Measurements from ENCODE around the gene MYL9.

Gene MYL9

DNA sequence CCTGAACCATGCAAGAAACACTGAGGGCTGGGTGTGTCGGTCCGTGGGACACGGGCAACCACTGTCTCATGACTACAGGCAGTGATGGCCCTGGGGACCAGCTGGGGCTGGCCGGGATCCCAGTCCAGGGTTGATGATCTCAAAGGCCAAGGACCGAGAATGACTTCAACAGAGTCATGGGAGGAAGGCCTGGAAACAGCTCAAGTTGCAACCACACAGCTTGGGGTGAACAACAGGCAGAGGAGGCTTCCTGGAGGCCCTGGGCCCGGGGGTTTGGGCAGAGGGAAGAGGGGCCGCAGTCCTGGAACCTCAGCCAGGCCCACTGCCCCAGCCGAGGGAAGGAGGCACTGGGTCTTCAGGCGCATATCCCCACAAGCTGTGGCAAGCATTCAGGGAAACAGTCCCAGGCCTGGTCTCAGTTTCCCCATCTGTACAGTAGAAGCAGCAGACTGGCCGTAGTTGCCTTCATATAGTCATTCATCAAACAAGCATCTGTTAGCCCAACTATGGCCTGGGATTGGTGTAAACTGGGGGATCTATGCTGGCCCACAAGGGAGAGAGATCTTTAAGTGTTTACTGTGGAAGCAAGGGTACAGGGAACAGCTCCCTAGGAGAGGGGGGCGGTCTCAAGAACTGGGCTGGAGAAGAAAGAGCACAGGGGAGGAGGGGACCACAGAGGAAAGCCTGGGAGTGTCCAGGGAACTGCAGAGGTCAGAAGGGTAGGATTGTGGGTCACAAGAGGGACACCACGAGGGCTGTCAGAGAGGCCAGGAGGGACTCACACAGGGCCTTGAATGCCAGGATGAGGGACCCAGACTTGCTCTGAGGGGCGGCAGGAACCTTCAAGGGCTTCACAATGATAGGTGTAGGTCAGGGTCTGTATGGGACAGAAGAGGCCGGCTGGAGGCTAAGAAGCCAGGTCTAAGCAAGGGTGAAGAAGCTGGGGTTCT lies 2.1 kb downstream of the MYL9 start:
- DNase-seq (ENCODE audit: insufficient read length), result no peak
- no peak for FAIRE-seq
- TF ChIP-seq TAF1 (IDR thresholded peaks at IDR 0.05; ENCODE audit: borderline replicate concordance, low read depth, low read length), result no peak
- no peak for TF ChIP-seq POLR2A (IDR thresholded peaks at IDR 0.05; ENCODE audit: low read depth, low read length)
- TF ChIP-seq POLR2AphosphoS5 (IDR thresholded peaks at IDR 0.05; ENCODE audit: low read depth, low read length), result no peak

DNA sequence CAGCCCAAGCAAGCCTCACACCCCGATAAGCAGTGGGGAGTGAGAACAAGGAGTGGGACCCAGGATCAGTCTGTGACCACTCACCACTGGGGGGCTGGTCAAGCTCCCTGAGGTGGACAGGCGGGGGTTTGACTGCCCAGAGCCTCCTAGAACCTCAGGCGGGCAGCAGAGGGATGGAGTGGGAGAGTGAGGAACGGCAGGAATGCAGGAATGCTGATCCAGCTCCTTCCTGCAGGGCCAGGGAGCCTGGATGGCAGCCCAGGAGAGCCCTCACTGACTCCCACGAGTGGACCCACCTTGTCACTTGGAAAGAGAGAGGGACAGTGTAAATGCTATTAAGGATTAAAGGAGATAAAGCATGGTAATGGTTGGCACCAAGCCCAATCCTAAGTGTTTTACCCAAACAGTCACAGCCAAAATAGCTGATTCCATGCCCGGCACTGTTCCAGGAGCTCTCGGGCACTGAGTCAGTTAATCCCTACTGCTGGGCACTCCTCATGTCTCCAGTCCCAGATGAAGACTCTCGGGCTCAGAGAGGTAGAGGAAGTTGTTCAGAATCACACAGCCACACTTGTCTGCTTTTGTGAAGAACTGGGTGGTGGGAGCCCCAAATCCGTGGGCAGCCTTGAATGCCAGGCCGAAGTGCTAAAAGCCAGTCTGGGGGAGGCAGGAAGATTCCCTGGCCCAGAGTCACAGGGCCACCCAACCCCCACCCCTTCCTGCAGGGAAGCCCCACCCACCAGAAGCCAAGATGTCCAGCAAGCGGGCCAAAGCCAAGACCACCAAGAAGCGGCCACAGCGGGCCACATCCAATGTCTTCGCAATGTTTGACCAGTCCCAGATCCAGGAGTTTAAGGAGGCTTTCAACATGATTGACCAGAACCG lies 3.1 kb downstream of the MYL9 start:
- FAIRE-seq, result no peak
- DNase-seq (ENCODE audit: insufficient read length), result no peak
- TF ChIP-seq POLR2A (IDR thresholded peaks at IDR 0.05; ENCODE audit: low read depth, low read length) (no peak), POLR2AphosphoS5 (IDR thresholded peaks at IDR 0.05; ENCODE audit: low read depth, low read length) (no peak)

DNA sequence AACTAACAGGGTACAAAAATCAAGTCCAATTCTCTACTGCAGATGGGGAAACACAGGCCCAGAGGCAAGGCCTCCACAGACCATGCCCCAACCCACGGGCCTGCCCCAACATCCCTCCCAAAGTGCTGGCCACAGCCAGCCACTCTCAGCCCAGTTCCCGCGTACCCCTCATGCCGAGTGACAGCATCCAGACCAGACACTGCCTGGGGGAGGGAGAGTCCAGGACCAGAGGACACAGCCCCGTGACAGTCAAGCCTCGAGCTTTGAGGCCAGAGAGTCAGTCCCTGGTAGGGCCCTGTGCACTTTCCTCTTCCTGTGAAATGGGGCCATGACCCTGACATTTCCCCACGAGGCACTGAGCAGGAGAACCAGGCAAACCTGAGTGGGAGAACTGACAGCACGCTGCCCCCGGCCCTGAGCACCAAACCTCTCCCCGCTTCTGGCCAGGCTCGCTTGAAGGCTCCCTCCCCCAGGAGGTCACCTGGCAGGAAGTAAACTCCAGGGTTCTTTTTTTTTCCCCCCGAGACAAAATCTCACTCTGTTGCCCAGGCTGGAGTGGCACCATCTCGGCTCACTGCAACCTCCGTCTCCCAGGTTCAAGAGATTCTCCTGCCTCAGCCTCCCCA lies 4.9 kb downstream of the MYL9 start:
- no peak for FAIRE-seq
- TF ChIP-seq POLR2AphosphoS5 (IDR thresholded peaks at IDR 0.05; ENCODE audit: low read depth, low read length), result no peak
- no peak for TF ChIP-seq TAF1 (IDR thresholded peaks at IDR 0.05; ENCODE audit: borderline replicate concordance, low read depth, low read length)
- TF ChIP-seq POLR2A (IDR thresholded peaks at IDR 0.05; ENCODE audit: low read depth, low read length), result no peak
- DNase-seq (ENCODE audit: insufficient read length), result no peak

DNA sequence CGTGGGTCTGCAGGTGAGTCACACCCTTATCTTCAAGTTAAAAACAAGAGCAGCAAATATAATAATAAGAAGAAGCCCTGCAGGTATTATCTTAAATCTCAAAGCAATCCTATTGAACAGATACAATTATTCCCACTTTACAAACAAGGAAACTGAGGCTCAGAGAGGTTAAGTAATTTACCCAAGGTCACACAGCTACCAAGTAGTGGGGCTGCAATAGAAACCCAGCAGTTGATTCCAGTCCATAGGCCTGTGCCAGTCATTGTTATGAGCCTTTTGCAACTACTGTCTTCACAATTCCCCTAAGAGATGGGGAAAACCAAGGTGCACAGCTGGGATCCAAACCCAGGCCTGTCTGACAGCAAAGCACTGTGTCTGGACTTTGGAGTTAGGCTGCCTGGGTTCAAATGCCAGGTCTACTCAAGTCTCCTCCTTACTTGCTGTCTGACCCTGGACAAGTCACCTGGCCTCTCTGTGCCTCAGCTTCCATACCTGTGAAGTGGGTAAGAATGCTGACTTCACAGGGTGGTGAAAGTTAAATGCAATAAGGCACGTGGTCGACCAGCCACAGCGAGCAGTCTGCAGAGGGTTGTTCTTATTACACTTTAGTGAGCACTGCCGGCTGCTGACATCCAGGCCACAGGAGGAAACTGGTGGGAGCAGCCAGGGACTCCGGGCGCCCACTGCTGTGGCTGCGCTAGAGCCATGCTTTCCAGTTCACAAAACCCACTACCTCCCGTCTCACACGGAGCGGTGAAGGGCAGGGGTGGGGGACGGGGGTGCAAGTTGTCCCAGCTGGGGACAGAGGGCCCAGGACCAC lies 6.1 kb downstream of the MYL9 start:
- DNase-seq (ENCODE audit: insufficient read length) (no peak), FAIRE-seq (no peak)
- no peak for TF ChIP-seq POLR2A (IDR thresholded peaks at IDR 0.05; ENCODE audit: low read depth, low read length)

DNA sequence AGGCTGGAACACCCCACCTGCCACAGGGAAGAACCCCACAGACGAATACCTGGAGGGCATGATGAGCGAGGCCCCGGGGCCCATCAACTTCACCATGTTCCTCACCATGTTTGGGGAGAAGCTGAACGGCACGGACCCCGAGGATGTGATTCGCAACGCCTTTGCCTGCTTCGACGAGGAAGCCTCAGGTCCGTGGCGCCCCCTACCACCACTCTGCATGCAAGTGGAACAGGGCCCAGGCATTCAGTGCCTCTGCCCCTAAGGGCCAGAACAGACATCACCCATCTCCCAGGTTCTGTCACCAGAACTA lies 6.6 kb downstream of the MYL9 start:
- TF ChIP-seq POLR2A (IDR thresholded peaks at IDR 0.05; ENCODE audit: low read depth, low read length), result no peak
- no peak for TF ChIP-seq TAF1 (IDR thresholded peaks at IDR 0.05; ENCODE audit: borderline replicate concordance, low read depth, low read length)
- TF ChIP-seq POLR2AphosphoS5 (IDR thresholded peaks at IDR 0.05; ENCODE audit: low read depth, low read length), result no peak
- FAIRE-seq (no peak), DNase-seq (ENCODE audit: insufficient read length) (no peak)

DNA sequence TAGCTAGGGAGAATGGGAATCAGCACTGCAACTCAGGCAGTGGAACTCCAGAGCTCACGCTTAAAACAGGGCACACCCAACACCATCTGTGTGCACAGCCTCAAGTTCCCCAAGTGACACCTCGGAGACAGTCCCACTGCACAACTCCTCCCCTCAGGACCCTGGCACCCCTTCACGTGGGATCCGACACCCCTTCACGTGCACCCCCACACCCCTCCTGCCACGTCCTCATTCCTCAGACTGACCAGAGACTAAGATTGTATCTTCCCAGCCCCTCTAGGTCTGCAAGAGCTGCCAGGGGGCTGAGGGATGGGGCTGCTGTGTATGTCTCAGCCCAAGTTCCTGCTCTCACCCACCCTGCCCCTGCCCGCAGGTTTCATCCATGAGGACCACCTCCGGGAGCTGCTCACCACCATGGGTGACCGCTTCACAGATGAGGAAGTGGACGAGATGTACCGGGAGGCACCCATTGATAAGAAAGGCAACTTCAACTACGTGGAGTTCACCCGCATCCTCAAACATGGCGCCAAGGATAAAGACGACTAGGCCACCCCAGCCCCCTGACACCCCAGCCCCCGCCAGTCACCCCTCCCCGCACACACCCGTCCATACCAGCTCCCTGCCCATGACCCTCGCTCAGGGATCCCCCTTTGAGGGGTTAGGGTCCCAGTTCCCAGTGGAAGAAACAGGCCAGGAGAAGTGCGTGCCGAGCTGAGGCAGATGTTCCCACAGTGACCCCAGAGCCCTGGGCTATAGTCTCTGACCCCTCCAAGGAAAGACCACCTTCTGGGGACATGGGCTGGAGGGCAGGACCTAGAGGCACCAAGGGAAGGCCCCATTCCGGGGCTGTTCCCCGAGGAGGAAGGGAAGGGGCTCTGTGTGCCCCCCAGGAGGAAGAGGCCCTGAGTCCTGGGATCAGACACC lies 7.6 kb downstream of the MYL9 start:
- TF ChIP-seq POLR2AphosphoS5 (IDR thresholded peaks at IDR 0.05; ENCODE audit: low read depth, low read length) (no peak), POLR2A (IDR thresholded peaks at IDR 0.05; ENCODE audit: low read depth, low read length) (no peak), TAF1 (IDR thresholded peaks at IDR 0.05; ENCODE audit: borderline replicate concordance, low read depth, low read length) (no peak)
- FAIRE-seq (no peak), DNase-seq (ENCODE audit: insufficient read length) (no peak)

DNA sequence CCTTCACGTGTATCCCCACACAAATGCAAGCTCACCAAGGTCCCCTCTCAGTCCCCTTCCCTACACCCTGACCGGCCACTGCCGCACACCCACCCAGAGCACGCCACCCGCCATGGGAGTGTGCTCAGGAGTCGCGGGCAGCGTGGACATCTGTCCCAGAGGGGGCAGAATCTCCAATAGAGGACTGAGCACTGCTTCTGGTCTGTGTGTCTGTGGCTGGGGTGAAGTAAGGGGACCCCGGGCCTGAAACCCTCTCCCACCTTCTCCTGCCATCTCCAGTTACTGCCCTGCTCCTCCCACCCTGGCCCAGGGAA lies 8.3 kb downstream of the MYL9 start:
- DNase-seq (ENCODE audit: insufficient read length) (no peak), FAIRE-seq (no peak)
- TF ChIP-seq POLR2A (IDR thresholded peaks at IDR 0.05; ENCODE audit: low read depth, low read length) (no peak), TAF1 (IDR thresholded peaks at IDR 0.05; ENCODE audit: borderline replicate concordance, low read depth, low read length) (no peak), POLR2AphosphoS5 (IDR thresholded peaks at IDR 0.05; ENCODE audit: low read depth, low read length) (no peak)

DNA sequence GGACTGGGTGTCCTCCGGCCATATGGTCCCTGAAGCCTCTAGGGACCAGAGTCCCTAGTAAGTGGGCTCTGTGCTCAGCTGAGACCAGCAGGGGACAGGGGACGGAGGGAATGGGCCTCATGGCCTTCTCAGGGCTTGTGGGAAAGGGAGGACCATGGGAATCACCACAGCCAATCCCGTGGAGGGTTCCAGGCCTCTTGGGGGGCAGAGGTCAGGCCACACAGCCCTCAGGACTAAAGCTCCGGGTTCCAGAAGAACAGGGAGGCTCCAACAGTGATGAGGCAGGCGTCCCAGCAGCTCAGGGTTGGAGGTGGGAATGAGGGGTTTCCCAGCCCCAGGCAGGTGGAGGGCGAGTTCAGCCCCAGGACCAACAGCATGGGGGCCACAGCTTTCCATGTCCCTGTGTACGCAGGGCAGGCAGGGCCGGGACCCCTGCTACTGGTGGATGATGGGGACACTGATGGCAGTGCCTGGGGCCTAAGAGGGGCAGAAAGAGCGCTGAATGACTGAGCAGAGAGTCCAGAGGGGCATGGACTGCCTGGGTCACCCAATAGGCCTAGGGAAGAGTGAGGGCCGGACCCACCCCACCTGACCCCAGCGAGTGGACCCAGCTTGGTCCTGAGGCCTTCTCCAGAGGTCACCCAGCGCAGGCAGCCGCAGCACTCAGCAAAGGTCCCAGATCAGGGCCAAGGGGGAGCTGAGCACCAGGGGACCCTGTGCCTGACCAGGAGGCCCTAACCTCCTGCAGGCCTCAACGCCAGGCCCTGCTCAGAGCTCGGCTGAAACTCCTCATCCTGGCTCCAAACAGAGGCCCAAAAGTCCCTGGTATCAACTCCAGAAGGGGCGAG lies 8.8 kb downstream of the MYL9 start:
- FAIRE-seq (no peak), DNase-seq (ENCODE audit: insufficient read length) (no peak)
- TF ChIP-seq POLR2AphosphoS5 (IDR thresholded peaks at IDR 0.05; ENCODE audit: low read depth, low read length) (peak; percentile 43; the same call in 1 of the 2 replicates), TAF1 (IDR thresholded peaks at IDR 0.05; ENCODE audit: borderline replicate concordance, low read depth, low read length) (no peak)

DNA sequence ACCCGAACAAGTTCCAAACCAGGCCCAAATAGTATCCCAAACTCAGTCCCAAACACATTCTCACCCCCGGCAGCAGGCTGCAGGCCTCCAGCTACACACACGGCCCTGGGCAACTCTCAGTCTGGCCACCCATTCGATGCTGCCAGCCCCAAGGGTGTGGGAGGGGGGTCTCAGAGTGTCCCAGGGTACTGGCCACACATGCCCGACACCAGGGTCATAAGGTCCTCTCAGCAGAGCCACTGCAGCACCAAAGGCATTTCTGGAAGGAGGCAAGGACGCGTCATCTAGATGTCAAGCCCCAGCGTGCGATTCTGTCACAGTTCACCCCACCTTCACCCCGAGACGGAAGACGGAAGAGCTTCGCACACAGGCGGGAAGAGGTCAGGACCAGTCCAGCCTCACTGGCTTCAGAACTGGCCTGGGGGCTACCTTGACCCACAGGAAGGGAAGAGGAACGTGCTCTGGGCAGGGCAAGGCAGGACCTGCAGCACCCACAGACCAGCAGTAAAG lies 9.5 kb downstream of the MYL9 start:
- DNase-seq (ENCODE audit: insufficient read length), result no peak
- FAIRE-seq, result no peak
- TF ChIP-seq TAF1 (IDR thresholded peaks at IDR 0.05; ENCODE audit: borderline replicate concordance, low read depth, low read length), result no peak
- no peak for TF ChIP-seq POLR2A (IDR thresholded peaks at IDR 0.05; ENCODE audit: low read depth, low read length)
- TF ChIP-seq POLR2AphosphoS5 (IDR thresholded peaks at IDR 0.05; ENCODE audit: low read depth, low read length), result no peak

Measured in GM12892 (cell line).